ENCODE measurements around the gene CPA1. TPM values are rescaled to one million over a fixed set of nuclear protein-coding genes. Genes with fewer than 3 reads are reported as not detected.

CPA1 gene
- total RNA-seq, 1 donor from 2014 or later: not detected

GRCh38 chr7:130398526-130399090, 18.3 kb downstream of the CPA1 start:
- no peaks in the 10 kb centered on the region for H3K9me3 Mint-ChIP-seq (ENCODE audit: unreplicated experiment)
- no peak for DNase-seq
- no peak overlapping the region for H3K4me3 Mint-ChIP-seq (ENCODE audit: unreplicated experiment)
- peaks cover 5% of the 10 kb centered on the region for H3K27me3 Mint-ChIP-seq (ENCODE audit: unreplicated experiment)
- peaks cover 16% of the 10 kb centered on the region for H3K4me1 Mint-ChIP-seq (ENCODE audit: low read depth, unreplicated experiment)
- H3K27ac Mint-ChIP-seq (ENCODE audit: unreplicated experiment): no peak overlapping the region
- TF ChIP-seq CTCF (IDR thresholded peaks at IDR 0.05; ENCODE audit: partially characterized antibody, unreplicated experiment): no peak
- H3K36me3 Mint-ChIP-seq (ENCODE audit: unreplicated experiment): no peaks in the 10 kb centered on the region

GRCh38 chr7:130400120-130400572, 19.9 kb downstream of the CPA1 start:
- no peak overlapping the region for H3K4me3 Mint-ChIP-seq (ENCODE audit: unreplicated experiment)
- no peak for DNase-seq
- peaks cover 5% of the 10 kb centered on the region for H3K4me1 Mint-ChIP-seq (ENCODE audit: low read depth, unreplicated experiment)
- no peak overlapping the region for H3K27ac Mint-ChIP-seq (ENCODE audit: unreplicated experiment)
- no peak for TF ChIP-seq CTCF (IDR thresholded peaks at IDR 0.05; ENCODE audit: partially characterized antibody, unreplicated experiment)
- peaks cover 2% of the 10 kb centered on the region for H3K27me3 Mint-ChIP-seq (ENCODE audit: unreplicated experiment)
- H3K9me3 Mint-ChIP-seq (ENCODE audit: unreplicated experiment): no peaks in the 10 kb centered on the region
- no peaks in the 10 kb centered on the region for H3K36me3 Mint-ChIP-seq (ENCODE audit: unreplicated experiment)

GRCh38 chr7:130401101-130401500, 20.8 kb downstream of the CPA1 start:
- H3K27me3 Mint-ChIP-seq (ENCODE audit: unreplicated experiment): peaks cover 2% of the 10 kb centered on the region
- H3K4me3 Mint-ChIP-seq (ENCODE audit: unreplicated experiment): no peak overlapping the region
- H3K36me3 Mint-ChIP-seq (ENCODE audit: unreplicated experiment): no peaks in the 10 kb centered on the region
- peaks cover 3% of the 10 kb centered on the region for H3K4me1 Mint-ChIP-seq (ENCODE audit: low read depth, unreplicated experiment)
- DNase-seq: no peak
- no peak overlapping the region for H3K27ac Mint-ChIP-seq (ENCODE audit: unreplicated experiment)
- H3K9me3 Mint-ChIP-seq (ENCODE audit: unreplicated experiment): no peaks in the 10 kb centered on the region
- no peak for TF ChIP-seq CTCF (IDR thresholded peaks at IDR 0.05; ENCODE audit: partially characterized antibody, unreplicated experiment)

DNA sequence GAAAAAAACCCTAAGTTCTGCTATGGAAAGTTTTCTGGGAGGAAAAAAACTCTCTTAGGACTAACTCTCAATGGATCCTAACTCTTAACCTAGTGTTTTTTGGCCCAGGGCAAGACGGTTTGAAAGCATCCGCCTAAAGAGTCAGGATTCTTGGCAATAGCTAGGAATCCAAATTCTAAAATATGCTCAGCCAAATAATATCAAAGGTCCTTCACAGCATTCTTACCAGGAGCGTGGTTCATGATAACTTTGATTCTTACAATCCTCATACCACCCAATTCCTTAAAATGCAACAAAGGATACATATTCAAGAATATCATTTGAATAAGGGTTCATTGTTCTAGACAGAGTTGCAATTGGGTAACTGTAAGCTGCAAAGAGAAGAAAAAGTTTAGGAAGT, 21.3 kb downstream of the CPA1 start:
- Mint-ChIP-seq H3K4me1 (ENCODE audit: low read depth, unreplicated experiment) (no peaks in the 10 kb centered on the region), H3K9me3 (ENCODE audit: unreplicated experiment) (no peaks in the 10 kb centered on the region), H3K27ac (ENCODE audit: unreplicated experiment) (no peak overlapping the region), H3K27me3 (ENCODE audit: unreplicated experiment) (peaks cover 2% of the 10 kb centered on the region), H3K36me3 (ENCODE audit: unreplicated experiment) (no peaks in the 10 kb centered on the region), H3K4me3 (ENCODE audit: unreplicated experiment) (no peak overlapping the region)
- DNase-seq: no peak
- no peak for TF ChIP-seq CTCF (IDR thresholded peaks at IDR 0.05; ENCODE audit: partially characterized antibody, unreplicated experiment)

DNA sequence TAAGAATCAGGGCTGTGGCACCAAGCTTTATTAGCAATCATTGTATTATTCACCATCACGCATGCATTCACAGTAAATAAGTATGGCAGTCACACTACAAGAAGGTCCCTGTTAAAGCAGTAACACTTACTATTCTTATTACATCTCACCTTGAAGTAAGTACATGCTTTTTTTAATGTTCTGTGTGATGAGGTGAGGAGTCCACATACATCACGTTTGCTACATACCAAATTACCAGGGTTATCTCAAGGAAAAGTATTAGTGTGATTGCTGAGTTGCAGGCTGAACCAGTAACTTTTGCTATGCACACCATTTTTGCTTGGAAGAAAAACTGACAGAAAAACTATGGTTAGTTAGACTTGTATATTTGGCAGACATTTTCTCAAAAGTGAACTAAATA, 24.7 kb downstream of the CPA1 start:
- DNase-seq: no peak
- H3K4me1 Mint-ChIP-seq (ENCODE audit: low read depth, unreplicated experiment): peaks cover 4% of the 10 kb centered on the region
- no peak overlapping the region for H3K27ac Mint-ChIP-seq (ENCODE audit: unreplicated experiment)
- no peaks in the 10 kb centered on the region for H3K9me3 Mint-ChIP-seq (ENCODE audit: unreplicated experiment)
- no peak overlapping the region for H3K4me3 Mint-ChIP-seq (ENCODE audit: unreplicated experiment)
- H3K36me3 Mint-ChIP-seq (ENCODE audit: unreplicated experiment): no peaks in the 10 kb centered on the region
- H3K27me3 Mint-ChIP-seq (ENCODE audit: unreplicated experiment): no peaks in the 10 kb centered on the region
- TF ChIP-seq CTCF (IDR thresholded peaks at IDR 0.05; ENCODE audit: partially characterized antibody, unreplicated experiment): no peak

All from glutamatergic neuron (in vitro differentiated cells).